ENCODE results near the gene HSD17B12.

Gene HSD17B12

DNA sequence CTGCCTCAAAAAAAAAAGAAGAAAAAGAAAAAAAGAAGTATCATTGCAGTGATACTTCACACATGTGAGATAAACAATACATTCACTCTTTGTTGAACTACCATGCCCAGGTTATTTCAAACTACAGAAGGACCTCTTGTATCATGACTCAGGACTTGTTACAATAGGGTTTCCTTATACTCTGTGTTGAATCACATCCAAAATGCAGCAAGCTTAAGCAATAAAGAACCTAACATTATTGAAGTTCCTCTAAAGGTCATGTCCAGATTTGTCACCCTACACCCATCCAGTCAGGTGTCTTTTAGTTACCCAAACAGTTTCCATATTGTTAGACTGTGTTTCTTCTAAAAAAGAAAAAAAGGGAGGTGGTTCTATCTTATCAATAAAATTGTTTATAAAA is 173.2 kb downstream of the HSD17B12 start:
- no peak overlapping the region for H3K4me3 ChIP-seq (ENCODE audit: low read depth, low read length, poor library complexity, severe bottlenecking)
- H3K9ac ChIP-seq (ENCODE audit: low read length): no peak overlapping the region
- H3K9me2 ChIP-seq (ENCODE audit: low read depth, low read length): no peaks in the 10 kb centered on the region
- H2AFZ ChIP-seq (ENCODE audit: low read length): no peak overlapping the region
- H3F3A ChIP-seq (ENCODE audit: insufficient read depth, low read length): no peaks in the 10 kb centered on the region
- no peaks in the 10 kb centered on the region for H3K4me1 ChIP-seq (ENCODE audit: insufficient read depth, low read length, severe bottlenecking)
- H4K20me1 ChIP-seq (ENCODE audit: insufficient read depth, low read length): no peaks in the 10 kb centered on the region
- H3K9me3 ChIP-seq (ENCODE audit: low read length): no peaks in the 10 kb centered on the region
- no peaks in the 10 kb centered on the region for H3K27me3 ChIP-seq (ENCODE audit: insufficient read depth, low read length)
- H3K36me3 ChIP-seq (ENCODE audit: insufficient read depth, low read length): peaks cover 27% of the 10 kb centered on the region; the same call in 1 of the 2 replicates
- no peak overlapping the region for H3K27ac ChIP-seq (ENCODE audit: low read depth, low read length, poor library complexity, severe bottlenecking)
- no peaks in the 10 kb centered on the region for H3K79me2 ChIP-seq (ENCODE audit: insufficient read depth, low read length)
- no peak overlapping the region for H3K4me2 ChIP-seq (ENCODE audit: low read length)
- TF ChIP-seq EZH2 (IDR thresholded peaks at IDR 0.05; ENCODE audit: borderline replicate concordance, low read length) (no peak), CTCF (IDR thresholded peaks at IDR 0.05; ENCODE audit: low read length) (no peak)

GRCh38 chr11:43856993-43857392 is 176.5 kb downstream of the HSD17B12 start:
- Histone ChIP-seq H3K4me3 (ENCODE audit: low read depth, low read length, poor library complexity, severe bottlenecking) (no peak overlapping the region), H4K20me1 (ENCODE audit: insufficient read depth, low read length) (no peaks in the 10 kb centered on the region), H3K9me2 (ENCODE audit: low read depth, low read length) (no peaks in the 10 kb centered on the region), H3K4me1 (ENCODE audit: insufficient read depth, low read length, severe bottlenecking) (no peaks in the 10 kb centered on the region), H3K36me3 (ENCODE audit: insufficient read depth, low read length) (peaks cover 27% of the 10 kb centered on the region; the same call in 1 of the 2 replicates), H3K4me2 (ENCODE audit: low read length) (no peak overlapping the region), H3K9ac (ENCODE audit: low read length) (no peak overlapping the region), H2AFZ (ENCODE audit: low read length) (no peak overlapping the region), H3K27ac (ENCODE audit: low read depth, low read length, poor library complexity, severe bottlenecking) (no peak overlapping the region), H3K9me3 (ENCODE audit: low read length) (no peaks in the 10 kb centered on the region), H3K79me2 (ENCODE audit: insufficient read depth, low read length) (no peaks in the 10 kb centered on the region), H3F3A (ENCODE audit: insufficient read depth, low read length) (no peaks in the 10 kb centered on the region), H3K27me3 (ENCODE audit: insufficient read depth, low read length) (no peaks in the 10 kb centered on the region)
- TF ChIP-seq EZH2 (IDR thresholded peaks at IDR 0.05; ENCODE audit: borderline replicate concordance, low read length): no peak
- no peak for TF ChIP-seq CTCF (IDR thresholded peaks at IDR 0.05; ENCODE audit: low read length)

- TF ChIP-seq EZH2 (IDR thresholded peaks at IDR 0.05; ENCODE audit: borderline replicate concordance, low read length) (no peak), CTCF (IDR thresholded peaks at IDR 0.05; ENCODE audit: low read length) (no peak)
- Histone ChIP-seq H4K20me1 (ENCODE audit: insufficient read depth, low read length) (no peaks in the 10 kb centered on the region), H3K27ac (ENCODE audit: low read depth, low read length, poor library complexity, severe bottlenecking) (no peak overlapping the region)
These were observed 180.6 kb downstream of the HSD17B12 start for GRCh38 chr11:43861141-43861540.

More at GRCh38 chr11:43861141-43861540, 180.6 kb downstream of the HSD17B12 start:
- no peak overlapping the region for H3K4me3 ChIP-seq (ENCODE audit: low read depth, low read length, poor library complexity, severe bottlenecking)
- no peaks in the 10 kb centered on the region for H3K27me3 ChIP-seq (ENCODE audit: insufficient read depth, low read length)
- H3K9me3 ChIP-seq (ENCODE audit: low read length): no peaks in the 10 kb centered on the region
- H3K79me2 ChIP-seq (ENCODE audit: insufficient read depth, low read length): no peaks in the 10 kb centered on the region
- H3F3A ChIP-seq (ENCODE audit: insufficient read depth, low read length): no peaks in the 10 kb centered on the region
- H2AFZ ChIP-seq (ENCODE audit: low read length): no peak overlapping the region
- no peak overlapping the region for H3K4me2 ChIP-seq (ENCODE audit: low read length)
- no peaks in the 10 kb centered on the region for H3K4me1 ChIP-seq (ENCODE audit: insufficient read depth, low read length, severe bottlenecking)
- no peak overlapping the region for H3K9ac ChIP-seq (ENCODE audit: low read length)
- peaks cover 4% of the 10 kb centered on the region; the same call in 1 of the 2 replicates for H3K36me3 ChIP-seq (ENCODE audit: insufficient read depth, low read length)
- no peaks in the 10 kb centered on the region for H3K9me2 ChIP-seq (ENCODE audit: low read depth, low read length)

All from OCI-LY1 (cell line).